CD4-positive, alpha-beta T cell treated with Interleukin-15 for 1 hour (primary cell): ENCODE results near the gene DNASE2B.

Source experiments
- DNase-seq: peaks from one replicate; pipeline ENCODE4 v3.0.0-alpha.2; 2020

DNASE2B gene

GRCh38 chr1:84398175-84399155 is at the start of gene DNASE2B:
Gene DNASE2B, plus strand, starts transcription at chr1:84398484. Its CDS starts 81 bp downstream, at chr1:84398565.
- DNase-seq, result no peak

- no peak for DNase-seq
Measured at GRCh38 chr1:84348759-84349158, 49.5 kb upstream of the DNASE2B start.

DNA sequence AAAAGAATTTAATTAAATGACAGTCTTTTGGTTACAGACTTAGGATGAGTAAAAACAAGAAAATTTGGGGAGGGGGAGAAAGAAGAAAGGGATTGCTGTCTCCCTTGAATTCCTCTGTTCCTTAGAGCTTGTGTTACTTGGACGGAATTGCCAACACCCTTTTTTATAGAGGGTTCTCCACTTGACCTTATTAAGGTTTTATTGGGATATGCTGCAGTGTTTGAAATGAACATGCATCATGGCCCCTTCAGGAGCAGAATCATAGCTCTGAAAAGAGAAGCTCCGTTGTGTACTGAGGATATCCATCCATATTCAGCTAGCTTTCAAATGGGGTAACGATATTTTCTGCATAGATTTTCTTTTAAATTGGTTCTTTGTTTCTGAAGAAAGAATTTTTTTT is 48.2 kb upstream of the DNASE2B start:
- no peak for DNase-seq

GRCh38 chr1:84350550-84350949 is 47.7 kb upstream of the DNASE2B start:
- no peak for DNase-seq

- DNase-seq, result no peak
Measured at GRCh38 chr1:84352298-84353106, 45.8 kb upstream of the DNASE2B start.

DNA sequence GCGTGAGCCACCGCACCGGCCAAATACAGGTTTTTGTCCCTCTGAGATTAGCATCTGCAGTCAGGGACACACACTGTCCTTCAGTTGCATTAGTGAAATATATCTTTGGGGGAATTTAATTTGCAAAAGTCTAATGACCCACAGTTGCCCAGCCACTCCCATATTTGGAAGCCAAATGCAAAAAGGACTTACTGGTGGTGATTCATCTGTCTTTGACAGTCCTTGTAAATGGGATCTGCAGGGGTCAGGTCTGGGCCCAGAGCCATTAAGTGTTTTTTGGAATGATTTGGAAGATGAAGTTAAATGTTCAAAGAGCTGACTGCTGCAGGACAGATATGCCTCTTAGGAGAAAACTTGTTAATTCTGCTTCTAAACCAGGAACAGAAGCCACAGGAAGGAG is 44.6 kb upstream of the DNASE2B start:
- no peak for DNase-seq

DNA sequence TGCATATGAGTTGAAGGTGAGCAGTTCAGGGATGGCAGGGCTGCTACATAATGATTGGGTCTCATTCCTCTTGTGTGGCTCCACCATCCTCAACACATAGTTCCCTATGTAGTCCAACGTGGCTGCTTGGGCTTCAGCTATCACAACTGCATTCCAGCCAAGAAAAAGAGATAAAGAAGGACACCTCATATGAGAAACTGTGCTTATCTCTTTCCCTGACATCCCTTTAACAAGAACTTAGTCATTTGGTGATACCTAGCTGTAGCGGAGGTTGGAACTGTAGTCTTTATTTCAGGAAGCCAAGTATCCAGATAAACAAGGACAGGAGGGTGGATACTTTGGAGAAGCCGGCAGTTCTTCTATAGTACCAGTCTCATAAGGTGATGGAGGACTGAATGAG is 42.7 kb upstream of the DNASE2B start:
- DNase-seq, result no peak

- DNase-seq, result no peak
Measured at GRCh38 chr1:84356881-84357280, 41.4 kb upstream of the DNASE2B start.

DNA sequence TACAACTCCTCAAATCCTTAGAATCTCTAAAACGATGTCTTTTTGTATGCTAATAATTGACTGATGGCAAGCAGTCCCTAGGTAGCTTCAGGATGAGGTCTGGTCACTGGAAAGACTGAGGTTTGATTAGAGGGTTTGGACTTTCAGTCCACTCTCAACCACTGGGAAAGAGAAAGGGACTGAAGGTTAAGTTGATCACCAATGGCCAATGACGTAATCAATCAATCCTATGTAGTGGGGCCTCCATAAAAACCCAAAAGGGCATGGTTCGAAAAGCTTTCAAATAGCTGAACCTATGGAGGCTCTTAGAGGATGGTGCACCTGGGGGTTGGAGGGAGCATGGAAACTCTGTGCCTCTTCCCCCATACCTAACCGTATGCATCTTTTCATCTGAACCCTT is 39.6 kb upstream of the DNASE2B start:
- DNase-seq, result no peak

GRCh38 chr1:84360316-84360715 is 38.0 kb upstream of the DNASE2B start:
- no peak for DNase-seq

DNA sequence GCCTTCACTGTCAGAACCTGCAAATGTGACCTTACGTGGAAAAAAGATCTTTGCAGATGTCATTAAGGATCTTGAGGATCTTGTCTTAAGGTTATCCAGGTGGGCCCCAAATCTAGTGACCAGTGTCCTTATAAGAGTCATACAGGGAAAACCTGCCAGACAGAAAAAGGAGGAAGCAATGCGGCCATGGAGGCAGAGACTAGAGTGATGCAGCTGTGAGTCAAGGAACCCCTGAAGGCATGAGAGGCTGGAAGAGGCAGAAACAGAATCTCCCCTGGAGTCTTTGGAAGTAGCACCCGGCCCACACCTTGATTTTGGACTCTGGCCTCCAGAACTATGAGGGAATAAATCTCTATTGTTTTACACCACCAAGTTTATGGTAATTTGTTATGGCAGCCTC is 36.5 kb upstream of the DNASE2B start:
- no peak for DNase-seq

DNA sequence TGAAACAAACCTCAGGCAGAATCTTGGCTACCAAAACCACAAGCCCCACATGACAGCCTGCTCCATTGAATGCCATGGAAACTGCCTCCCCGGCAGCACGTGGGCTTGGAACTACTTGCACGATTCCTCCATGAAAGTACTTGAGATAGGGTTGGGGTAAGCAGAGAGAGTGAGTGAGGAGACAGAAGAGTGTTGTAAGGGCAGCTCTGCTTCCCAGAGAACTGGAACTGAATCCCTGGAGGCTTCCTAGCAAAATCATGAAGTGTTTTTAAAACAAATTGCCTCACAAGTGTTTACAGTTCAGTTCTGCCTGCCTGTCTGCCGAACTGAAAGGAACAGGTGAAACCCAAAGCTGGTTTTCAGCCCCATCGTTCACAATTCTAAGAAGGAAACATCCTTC is 35.3 kb upstream of the DNASE2B start:
- no peak for DNase-seq

- DNase-seq, result no peak
Measured at GRCh38 chr1:84363622-84364021, 34.7 kb upstream of the DNASE2B start.

GRCh38 chr1:84365225-84366221 is 32.8 kb upstream of the DNASE2B start:
- peak; percentile 20 for DNase-seq

DNA sequence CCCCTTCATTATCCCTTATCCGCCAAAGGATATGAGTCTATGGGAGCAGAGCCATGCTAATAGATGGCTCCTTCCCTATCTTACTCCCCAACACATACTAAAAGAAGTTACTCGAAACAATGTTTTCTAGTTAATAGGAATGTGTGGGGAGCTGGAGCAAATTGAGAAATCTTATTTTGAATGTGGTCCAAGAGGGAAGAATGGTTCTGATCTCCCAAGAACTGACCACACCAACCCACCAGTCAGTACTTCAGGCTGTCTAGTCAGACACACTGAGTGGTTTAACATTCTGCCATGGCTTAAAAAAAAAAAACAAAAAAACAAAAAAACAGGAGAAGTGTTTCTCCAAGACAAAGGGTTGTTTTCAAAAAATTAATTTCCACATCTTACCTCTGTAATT is 31.5 kb upstream of the DNASE2B start:
- DNase-seq, result no peak

DNA sequence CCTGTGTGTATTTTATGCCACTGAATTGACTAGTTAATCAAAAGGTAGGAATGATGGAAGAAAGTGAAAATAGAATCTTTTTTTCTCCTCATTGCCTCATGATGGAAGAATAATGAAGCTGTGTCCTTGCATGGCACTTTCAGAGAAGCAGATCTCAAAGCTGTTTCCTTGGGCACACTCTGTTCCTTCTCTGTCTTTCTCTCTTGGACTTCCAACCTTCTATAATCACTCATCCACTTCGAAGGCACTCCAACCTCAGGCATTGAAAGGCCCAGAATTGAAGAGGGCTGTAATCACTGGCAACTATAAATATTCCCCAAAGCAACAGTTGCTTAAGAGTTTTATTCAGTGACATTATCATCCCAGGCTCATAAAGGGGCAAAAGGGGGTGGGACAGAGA is 31.1 kb upstream of the DNASE2B start:
- DNase-seq, result no peak

- DNase-seq, result no peak
Measured at GRCh38 chr1:84368441-84368840, 29.8 kb upstream of the DNASE2B start.

GRCh38 chr1:84370266-84370665 is 28.0 kb upstream of the DNASE2B start:
- no peak for DNase-seq

GRCh38 chr1:84370831-84371394 is 27.4 kb upstream of the DNASE2B start:
- DNase-seq, result no peak

DNA sequence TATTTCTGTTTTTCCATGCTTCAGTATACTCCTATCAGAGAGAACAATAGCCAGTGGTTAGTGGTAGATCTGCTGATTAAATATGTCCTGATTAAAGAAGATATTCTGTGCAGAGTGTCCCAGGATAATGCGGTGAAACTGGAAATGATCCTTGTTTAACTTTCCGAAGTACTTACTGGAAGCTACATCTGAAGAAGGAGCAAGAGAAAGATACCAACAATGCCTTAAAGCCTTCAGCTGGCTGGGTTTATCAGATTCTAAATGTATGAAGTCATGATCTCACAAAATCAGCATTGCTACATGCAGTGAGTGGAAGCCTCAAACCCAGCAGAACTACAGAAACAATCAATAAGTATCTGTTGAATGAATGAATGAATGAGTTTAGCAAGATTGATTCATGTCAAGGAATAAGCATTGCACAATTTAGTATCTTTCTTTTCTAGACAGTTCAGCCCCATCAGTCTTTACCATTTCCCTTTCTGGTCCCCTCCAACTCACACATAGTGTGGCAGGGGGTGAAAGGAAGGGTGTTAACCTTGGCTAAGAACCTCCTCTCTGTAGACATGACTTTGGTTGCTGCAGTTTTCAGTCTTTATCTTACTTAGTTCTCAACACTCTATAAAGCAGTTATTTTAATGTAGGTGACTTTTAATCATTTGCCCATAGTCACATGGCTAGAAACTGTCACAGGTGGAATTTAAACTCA is 24.7 kb upstream of the DNASE2B start:
- DNase-seq, result no peak

- no peak for DNase-seq
Measured at GRCh38 chr1:84374991-84375696, 23.1 kb upstream of the DNASE2B start.
